Activated naive CD8-positive, alpha-beta T cell treated with anti-CD3 and anti-CD28 coated beads, Interleukin-2, amount 10 ng/mL, durations not matched to agents 7 days and 5 days (primary cell): Measurements from ENCODE around the gene LZTR1. TPM values are rescaled to one million over a fixed set of nuclear protein-coding genes. Genes with fewer than 3 reads are reported as not detected.

ENCODE experiments used
- ATAC-seq: fragments of 150-1000 bp; cut with Tn5 transposase; one replicate; pipeline ENCODE4 v1.10.0; 2021; ENCODE audit warnings: low read depth, moderate library complexity
- POLR2A ChIA-PET: fragments of 350-600 bp; sonication (Branson Sonifier 250); formaldehyde crosslinking; loops from one replicate; lab custom pipeline; 2021; ENCODE audit warnings: antibody characterized with exemption; lab: Charles Lee
- DNase-seq: peaks from one replicate; pipeline ENCODE4 v3.0.0; 2021
- H3K27ac Mint-ChIP-seq: one replicate; pipeline ENCODE4 v1.8.0; 2022; ENCODE audit warnings: mild to moderate bottlenecking, mixed read lengths
- H3K27me3 Mint-ChIP-seq: one replicate; pipeline ENCODE4 v1.8.0; 2022; ENCODE audit warnings: mild to moderate bottlenecking, moderate library complexity, mixed read lengths
- H3K36me3 Mint-ChIP-seq: one replicate; pipeline ENCODE4 v1.8.0; 2021; ENCODE audit warnings: mild to moderate bottlenecking, mixed read lengths
- H3K4me1 Mint-ChIP-seq: one replicate; pipeline ENCODE4 v1.8.0; 2021; ENCODE audit warnings: mixed read lengths
- H3K4me3 Mint-ChIP-seq: one replicate; pipeline ENCODE4 v1.8.0; 2022; ENCODE audit warnings: mild to moderate bottlenecking, moderate library complexity, mixed read lengths
- H3K9me3 Mint-ChIP-seq: one replicate; pipeline ENCODE4 v1.8.0; 2021; ENCODE audit warnings: mixed read lengths
- total RNA-seq, 2 experiments: library from RNA; stranded (reverse); gene quantifications; one replicate each; pipeline ENCODE4 v1.2.3, GENCODE V29; 2021

LZTR1 gene
- total RNA-seq, 2 experiments from 2014 or later = 80.1 to 80.9 TPM

GRCh38 chr22:20983081-20983771 lies 1.1 kb downstream of the LZTR1 start:
- ATAC-seq (no peak), DNase-seq (no peak)
- peaks cover 8% of the 10 kb centered on the region for H3K36me3 Mint-ChIP-seq
- no peaks in the 10 kb centered on the region for H3K27me3 Mint-ChIP-seq
- peaks cover 30% of the 10 kb centered on the region for H3K4me1 Mint-ChIP-seq
- POLR2A ChIA-PET = interaction anchor here (2.2 to 2.9 kb wide), 3 partner anchors 8 to 20 kb away, joined by 9 to 23 read pairs (median 18); partner anchors contain the start of gene THAP7
- H3K27ac Mint-ChIP-seq = peak overlapping the region; percentile 89
- peaks cover 6% of the 10 kb centered on the region for H3K9me3 Mint-ChIP-seq
- peak overlapping the region; percentile 99 for H3K4me3 Mint-ChIP-seq

GRCh38 chr22:20985720-20986119 lies 3.6 kb downstream of the LZTR1 start:
- no peaks in the 10 kb centered on the region for H3K9me3 Mint-ChIP-seq
- peaks cover 5% of the 10 kb centered on the region for H3K36me3 Mint-ChIP-seq
- POLR2A ChIA-PET = no interaction called here
- no peaks in the 10 kb centered on the region for H3K27me3 Mint-ChIP-seq
- ATAC-seq = no peak
- peaks cover 22% of the 10 kb centered on the region for H3K4me1 Mint-ChIP-seq
- H3K4me3 Mint-ChIP-seq = no peak overlapping the region
- no peak for DNase-seq
- no peak overlapping the region for H3K27ac Mint-ChIP-seq

GRCh38 chr22:20986365-20986764 lies 4.3 kb downstream of the LZTR1 start:
- ATAC-seq (no peak), DNase-seq (no peak)
- POLR2A ChIA-PET = no interaction called here
- H3K27me3 Mint-ChIP-seq = no peaks in the 10 kb centered on the region
- peaks cover 5% of the 10 kb centered on the region for H3K36me3 Mint-ChIP-seq
- no peaks in the 10 kb centered on the region for H3K9me3 Mint-ChIP-seq
- H3K27ac Mint-ChIP-seq = no peak overlapping the region
- peaks cover 17% of the 10 kb centered on the region for H3K4me1 Mint-ChIP-seq
- H3K4me3 Mint-ChIP-seq = no peak overlapping the region

- POLR2A ChIA-PET = no interaction called here
- Mint-ChIP-seq H3K36me3 (peaks cover 5% of the 10 kb centered on the region), H3K27ac (no peak overlapping the region), H3K4me3 (no peak overlapping the region), H3K27me3 (no peaks in the 10 kb centered on the region), H3K9me3 (no peaks in the 10 kb centered on the region), H3K4me1 (peaks cover 15% of the 10 kb centered on the region)
- no peak for DNase-seq
- no peak for ATAC-seq
These were observed 5.3 kb downstream of the LZTR1 start for GRCh38 chr22:20987375-20987774.

- POLR2A ChIA-PET = interaction anchor here (1.4 kb wide), 1 partner anchor 11 kb away, joined by 4 read pairs; no protein-coding TSS in a partner anchor
- H3K9me3 Mint-ChIP-seq = no peaks in the 10 kb centered on the region
- H3K4me3 Mint-ChIP-seq = no peak overlapping the region
- DNase-seq (no peak), ATAC-seq (no peak)
- peaks cover 5% of the 10 kb centered on the region for H3K36me3 Mint-ChIP-seq
- H3K27ac Mint-ChIP-seq = no peak overlapping the region
- no peaks in the 10 kb centered on the region for H3K27me3 Mint-ChIP-seq
- peaks cover 5% of the 10 kb centered on the region for H3K4me1 Mint-ChIP-seq
These were observed 6.7 kb downstream of the LZTR1 start for GRCh38 chr22:20988573-20989322.

- Mint-ChIP-seq H3K27ac (no peak overlapping the region), H3K4me1 (peaks cover 2% of the 10 kb centered on the region), H3K9me3 (no peaks in the 10 kb centered on the region), H3K27me3 (no peaks in the 10 kb centered on the region), H3K4me3 (no peak overlapping the region), H3K36me3 (peaks cover 4% of the 10 kb centered on the region)
- ATAC-seq (no peak), DNase-seq (no peak)
- POLR2A ChIA-PET = interaction anchor here (1.0 to 1.4 kb wide), 2 partner anchors 10 to 13 kb away, joined by 3 to 4 read pairs; partner anchors contain the start of gene THAP7
These were observed 7.4 kb downstream of the LZTR1 start for GRCh38 chr22:20989323-20990138.

GRCh38 chr22:20990184-20991180 lies 8.4 kb downstream of the LZTR1 start:
- H3K4me1 Mint-ChIP-seq = peaks cover 2% of the 10 kb centered on the region
- POLR2A ChIA-PET = interaction anchor here (0.9 to 2.1 kb wide), 4 partner anchors 8 to 12 kb away, joined by 3 to 9 read pairs (median 4); partner anchors contain the start of genes LZTR1 and THAP7
- H3K27ac Mint-ChIP-seq = peak overlapping the region; percentile 43
- DNase-seq (no peak), ATAC-seq (no peak)
- H3K27me3 Mint-ChIP-seq = no peaks in the 10 kb centered on the region
- no peaks in the 10 kb centered on the region for H3K9me3 Mint-ChIP-seq
- H3K36me3 Mint-ChIP-seq = peaks cover 4% of the 10 kb centered on the region
- H3K4me3 Mint-ChIP-seq = no peak overlapping the region

- peaks cover 2% of the 10 kb centered on the region for H3K4me1 Mint-ChIP-seq
- H3K36me3 Mint-ChIP-seq = peaks cover 2% of the 10 kb centered on the region
- H3K27ac Mint-ChIP-seq = no peak overlapping the region
- ATAC-seq = no peak
- H3K27me3 Mint-ChIP-seq = no peaks in the 10 kb centered on the region
- POLR2A ChIA-PET = interaction anchor here (2.1 kb wide), 1 partner anchor 9 kb away, joined by 9 read pairs; the partner anchor contains the start of gene LZTR1
- no peak overlapping the region for H3K4me3 Mint-ChIP-seq
- DNase-seq = no peak
- no peaks in the 10 kb centered on the region for H3K9me3 Mint-ChIP-seq
These were observed 9.4 kb downstream of the LZTR1 start for GRCh38 chr22:20991252-20992055.

- Mint-ChIP-seq H3K4me1 (peaks cover 2% of the 10 kb centered on the region), H3K9me3 (no peaks in the 10 kb centered on the region), H3K27ac (no peak overlapping the region), H3K27me3 (no peaks in the 10 kb centered on the region), H3K36me3 (no peaks in the 10 kb centered on the region), H3K4me3 (no peak overlapping the region)
- ATAC-seq (no peak), DNase-seq (no peak)
- POLR2A ChIA-PET = interaction anchor here (2.1 kb wide), 1 partner anchor 10 kb away, joined by 9 read pairs; the partner anchor contains the start of gene LZTR1
These were observed 10.0 kb downstream of the LZTR1 start for GRCh38 chr22:20992056-20992442.

- peaks cover 2% of the 10 kb centered on the region for H3K4me1 Mint-ChIP-seq
- no peak for ATAC-seq
- H3K4me3 Mint-ChIP-seq = no peak overlapping the region
- H3K27ac Mint-ChIP-seq = no peak overlapping the region
- no peak for DNase-seq
- H3K36me3 Mint-ChIP-seq = no peaks in the 10 kb centered on the region
- no peaks in the 10 kb centered on the region for H3K9me3 Mint-ChIP-seq
- POLR2A ChIA-PET = no interaction called here
- no peaks in the 10 kb centered on the region for H3K27me3 Mint-ChIP-seq
These were observed 10.6 kb downstream of the LZTR1 start for GRCh38 chr22:20992456-20993303.
